Erythroblast (primary cell): ENCODE measurements around the gene COL25A1.

Experiments used
- GATA1 ChIP-seq: IDR thresholded peaks from 2 replicates; pipeline ENCODE4 v1.6.1; 2011; ENCODE audit warnings: low read depth, mild to moderate bottlenecking, control low read depth, low read length, moderate library complexity
- POLR2A ChIP-seq: IDR thresholded peaks from 2 replicates; pipeline ENCODE4 v1.6.1; 2011; ENCODE audit warnings: mild to moderate bottlenecking, low read length

DNA sequence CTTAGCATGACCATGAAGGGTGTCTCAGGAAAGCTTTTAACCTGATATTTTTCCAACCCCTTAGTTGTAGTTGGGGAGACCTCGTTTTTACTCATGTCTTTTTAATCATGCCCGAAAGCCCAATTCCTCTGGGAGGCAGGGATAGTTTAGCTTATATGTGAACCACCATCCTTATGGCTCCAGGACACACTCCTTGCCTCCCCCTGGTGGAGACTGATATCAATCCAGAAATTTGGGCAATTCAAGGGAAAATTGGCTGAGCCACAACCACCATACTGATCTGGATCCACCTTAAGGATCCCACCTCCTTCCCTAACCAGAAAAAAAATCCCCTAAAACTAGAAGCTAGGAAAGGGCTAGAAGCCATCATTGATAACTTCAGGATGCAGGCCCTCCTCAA, 13.4 kb upstream of the COL25A1 start:
- TF ChIP-seq POLR2A (no peak), GATA1 (no peak)
